Nucleus accumbens (tissue), 56 donors: Measurements from ENCODE around the gene SPRR4.

Experiments used
- DNase-seq, 56 donors: peaks; one replicate each; lab custom pipeline; 2025; lab: John Stamatoyannopoulos, UW

The SPRR4 gene, protein sequence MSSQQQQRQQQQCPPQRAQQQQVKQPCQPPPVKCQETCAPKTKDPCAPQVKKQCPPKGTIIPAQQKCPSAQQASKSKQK

DNA sequence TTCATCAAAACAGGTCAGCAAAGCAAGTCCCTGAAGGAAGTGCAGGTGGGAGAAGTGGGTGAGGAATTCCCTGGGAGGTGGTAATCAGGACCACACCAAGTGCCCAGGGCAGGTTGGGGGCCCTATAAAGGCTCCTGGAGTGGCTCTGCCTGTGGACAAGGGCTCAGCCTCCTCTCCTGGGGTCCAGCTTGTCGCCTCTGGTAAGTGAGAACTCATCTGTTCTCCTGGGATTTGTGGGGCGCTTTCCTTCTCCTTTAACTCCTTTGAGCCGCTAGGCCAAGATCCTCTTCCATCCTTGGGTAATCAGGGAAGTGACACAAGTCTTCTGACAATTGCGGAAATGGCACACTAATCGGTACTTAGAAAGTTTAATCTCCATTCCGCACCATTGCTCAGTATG, at the start of gene SPRR4:
Gene SPRR4, plus strand, starts transcription at position 154 of the 400 bp plus-strand sequence. CDS start 1,243 bp downstream, outside the sequence.
- no peak for DNase-seq

DNA sequence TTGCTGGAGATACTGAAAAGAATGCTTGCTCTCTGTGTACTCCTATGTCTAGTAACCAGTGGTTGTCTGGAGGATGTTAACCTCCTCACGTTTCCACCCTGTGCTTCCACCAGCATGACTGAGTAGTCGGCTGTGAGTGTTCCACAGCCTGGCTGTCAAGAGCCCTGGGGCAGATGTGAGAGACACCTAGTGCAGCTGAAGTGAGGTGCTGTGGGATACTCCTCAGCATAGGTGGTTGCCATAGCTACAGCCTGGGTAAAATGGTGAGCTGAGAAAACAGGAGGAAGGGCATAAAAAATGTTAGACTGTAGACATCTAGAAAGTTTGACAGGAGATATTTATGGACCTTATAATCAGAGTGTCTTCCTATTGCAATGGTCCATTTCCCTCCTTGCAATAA, 46.3 kb upstream of the SPRR4 start:
- no peak for DNase-seq

DNA sequence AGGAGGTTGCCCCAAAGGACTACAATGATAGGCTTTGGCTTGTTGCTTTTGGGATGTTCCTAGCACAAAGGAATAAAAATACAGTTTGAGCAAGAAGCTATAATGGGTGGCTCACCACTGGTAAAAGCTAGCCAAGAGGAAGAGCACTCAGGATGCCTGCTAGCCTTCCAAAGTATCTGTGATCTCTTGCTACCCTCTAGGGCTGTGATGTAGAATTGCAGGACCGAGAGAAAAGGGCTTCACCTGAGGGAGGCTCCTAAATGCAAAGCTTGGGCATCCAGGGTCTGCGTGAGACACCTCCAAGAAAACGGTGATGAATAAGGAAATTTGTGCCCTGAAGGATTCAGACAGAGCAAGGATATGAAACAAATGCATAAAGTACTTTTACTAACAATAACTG, 44.4 kb upstream of the SPRR4 start:
- no peak for DNase-seq

DNA sequence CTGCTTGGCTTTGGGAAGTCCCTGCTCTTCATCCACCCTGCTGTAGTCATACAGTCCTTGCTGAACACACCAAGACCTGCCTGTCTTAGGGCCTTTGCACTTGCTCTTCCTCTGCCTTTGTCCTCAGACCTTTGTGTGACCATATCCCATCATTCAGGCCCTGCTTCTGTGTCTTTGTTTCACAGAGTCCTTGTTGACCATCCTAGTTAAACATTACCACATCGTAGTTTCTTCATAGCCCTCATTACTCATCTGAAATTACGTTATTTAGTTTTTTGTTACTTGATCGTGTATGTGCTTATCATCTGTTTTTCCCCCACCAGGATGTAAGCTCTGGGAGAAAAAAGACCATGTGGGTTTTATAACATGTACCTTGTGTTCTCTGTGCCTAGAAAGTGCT, 41.8 kb upstream of the SPRR4 start:
- no peak for DNase-seq

- no peak for DNase-seq
These were observed 38.2 kb upstream of the SPRR4 start for GRCh38 chr1:152932170-152932811.

DNA sequence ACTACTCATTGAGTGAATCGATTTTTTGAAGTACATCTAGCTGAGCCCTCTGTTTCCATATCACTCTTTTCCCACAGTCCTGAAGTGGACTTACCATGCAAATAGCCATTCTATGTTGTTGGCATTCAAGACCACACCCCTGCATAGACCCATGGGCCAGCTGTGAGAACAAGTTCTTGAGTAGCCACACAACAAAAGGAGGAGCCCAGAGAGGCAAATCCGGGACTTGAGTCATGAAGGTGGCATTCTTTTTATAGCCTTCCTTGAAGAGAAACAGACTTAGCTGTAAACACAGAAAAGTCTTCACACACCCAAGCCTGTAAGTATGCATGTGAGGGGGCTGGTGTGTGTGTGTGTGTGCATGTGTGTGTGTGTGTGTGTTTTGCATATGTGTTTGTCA, 37.3 kb upstream of the SPRR4 start:
- DNase-seq = no peak

GRCh38 chr1:152940614-152941013, 29.8 kb upstream of the SPRR4 start:
- no peak for DNase-seq

DNA sequence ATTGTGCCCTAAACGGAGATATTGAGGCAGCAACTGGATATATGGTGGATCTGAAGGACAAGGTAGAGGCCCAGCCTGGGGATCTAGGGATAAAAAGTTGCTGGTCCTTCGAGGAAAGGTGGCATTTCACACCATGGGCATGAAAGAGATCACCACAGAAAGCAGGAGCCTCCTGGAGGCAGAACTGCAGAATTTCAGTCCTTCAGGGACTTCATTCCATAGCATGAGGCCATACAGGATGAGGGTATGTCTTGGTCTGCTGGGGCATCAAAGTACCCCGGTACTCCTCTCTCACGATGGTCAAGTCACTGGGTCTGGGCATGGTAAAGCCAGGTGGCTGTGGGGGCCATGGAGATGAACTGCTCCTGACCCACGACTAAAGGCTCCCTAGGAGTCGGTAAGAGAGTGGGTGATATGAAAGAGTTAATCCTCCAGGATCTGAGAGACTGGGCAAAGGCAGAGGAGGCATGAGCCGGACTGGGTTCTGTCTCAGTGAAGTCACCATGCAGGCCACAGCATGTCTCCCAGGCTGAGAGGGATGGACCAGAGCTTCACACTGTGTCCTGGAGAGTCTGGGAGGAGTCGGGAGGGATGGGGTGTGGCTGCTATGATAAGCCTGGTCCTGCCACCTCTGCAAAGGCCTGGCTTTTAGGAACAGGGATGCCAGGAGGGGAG, 29.3 kb upstream of the SPRR4 start:
- no peak for DNase-seq

- DNase-seq = no peak
These were observed 28.3 kb upstream of the SPRR4 start for GRCh38 chr1:152942161-152942560.

DNA sequence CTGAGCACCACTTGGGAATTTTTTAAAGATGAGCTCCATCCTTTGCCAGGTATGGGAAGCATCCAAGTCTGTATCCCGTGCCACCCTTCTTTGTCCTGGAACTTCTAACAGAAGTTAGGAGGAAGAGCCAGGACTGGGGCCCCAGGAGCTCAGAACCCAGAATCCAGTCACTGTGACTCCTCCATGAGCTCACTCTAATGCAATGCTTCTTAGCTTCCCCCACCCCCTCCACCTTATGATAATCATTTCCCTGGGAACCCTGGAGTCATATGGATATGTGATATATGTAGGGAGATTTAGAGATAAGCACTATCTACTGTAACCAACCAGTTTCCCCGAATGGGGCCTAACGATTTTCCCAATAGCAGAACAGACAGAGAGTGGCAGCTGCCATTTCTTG, 24.2 kb upstream of the SPRR4 start:
- DNase-seq = no peak

DNA sequence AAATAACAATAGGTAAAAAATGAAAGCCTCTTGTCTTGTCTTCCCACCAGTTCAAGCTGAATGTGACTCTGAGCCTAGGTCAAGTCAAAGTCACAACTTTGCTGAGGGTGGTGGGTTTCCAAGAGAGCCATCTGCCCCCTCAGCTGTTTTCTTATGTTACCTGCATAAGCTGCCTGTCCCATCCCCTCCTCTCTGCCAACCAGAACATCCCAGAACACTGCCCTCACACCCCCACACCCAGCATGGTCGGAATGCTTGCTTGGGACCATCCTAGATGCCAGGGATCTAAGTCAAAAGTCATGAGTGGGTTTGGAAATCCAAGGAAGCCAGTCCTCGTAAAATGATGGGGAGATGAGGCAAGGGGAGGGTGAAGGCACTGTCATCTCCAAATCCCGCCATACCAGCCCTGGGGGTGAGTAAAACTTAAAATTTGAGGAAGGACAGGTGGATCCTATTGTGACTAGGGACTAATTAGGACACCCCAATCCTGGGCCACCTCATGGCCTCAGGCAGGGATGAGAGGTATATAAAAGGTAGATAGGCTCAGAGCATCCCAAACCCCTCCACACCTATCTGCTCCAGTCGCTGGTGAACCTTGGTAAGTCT, 23.7 kb upstream of the SPRR4 start, which contains the start of gene SPRR5:
Gene SPRR5, plus strand, starts transcription at position 556 of the 606 bp plus-strand sequence. CDS start 1,349 bp downstream, outside the sequence.
- DNase-seq = no peak

DNA sequence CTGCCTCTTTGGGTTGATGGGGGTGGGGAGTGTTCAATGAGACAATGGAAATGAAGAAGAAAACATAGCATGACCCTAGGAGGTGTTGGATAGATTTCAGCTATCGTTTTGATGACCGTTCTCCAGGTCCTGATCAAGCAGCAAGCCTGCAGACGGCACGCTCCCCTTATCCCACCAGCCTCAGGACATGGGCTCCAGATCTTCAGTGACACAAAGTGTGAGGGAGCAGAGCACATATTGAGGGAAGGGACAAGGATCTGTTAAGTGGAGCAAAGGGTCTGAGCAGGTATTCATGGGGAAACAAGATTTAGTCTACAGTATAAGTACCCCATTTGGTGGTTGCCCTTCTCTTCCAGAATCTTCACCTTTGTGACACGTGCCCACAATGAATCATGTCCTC, 18.7 kb upstream of the SPRR4 start:
- DNase-seq = no peak

- DNase-seq = no peak
These were observed 16.7 kb upstream of the SPRR4 start for GRCh38 chr1:152953761-152954160.

DNA sequence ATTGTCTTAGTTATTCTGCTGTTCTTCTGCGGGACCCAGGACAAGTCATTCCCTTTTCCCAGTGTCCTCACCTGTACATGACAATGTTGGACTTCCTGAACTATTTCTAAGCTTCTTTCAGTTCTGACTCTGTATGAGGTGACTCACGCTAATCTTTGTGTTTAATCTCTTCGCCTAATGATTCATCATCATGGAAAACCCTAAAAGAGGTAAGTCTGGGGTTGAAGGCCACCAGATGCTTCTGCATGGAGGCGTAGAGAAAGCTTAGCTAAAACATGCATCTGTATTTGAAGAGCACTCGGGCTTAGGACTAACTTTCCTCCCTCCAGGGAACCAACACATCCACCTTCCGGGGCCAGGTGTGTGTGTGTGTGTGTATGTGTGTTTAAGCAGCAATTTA, 16.0 kb upstream of the SPRR4 start:
- DNase-seq = no peak

DNA sequence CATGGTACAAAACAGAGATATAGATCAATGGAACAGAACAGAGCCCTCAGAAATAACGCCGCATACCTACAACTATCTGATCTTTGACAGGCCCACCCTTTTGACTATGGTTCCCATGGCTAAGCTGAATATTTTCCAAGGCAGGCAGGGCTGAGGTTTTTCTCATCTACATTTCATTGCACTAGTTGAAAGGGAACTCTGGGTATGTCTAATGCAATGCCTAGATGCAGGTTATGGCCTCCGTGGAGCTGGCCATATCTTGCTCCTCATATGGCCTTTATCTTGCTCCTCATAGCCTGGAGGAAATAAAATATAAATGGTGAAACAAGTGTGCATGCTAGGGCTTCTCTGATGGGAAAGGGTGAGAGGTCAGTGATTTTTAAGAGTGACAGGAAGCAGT, 12.9 kb upstream of the SPRR4 start:
- DNase-seq = no peak

GRCh38 chr1:152959273-152959672, 11.2 kb upstream of the SPRR4 start:
- no peak for DNase-seq

DNA sequence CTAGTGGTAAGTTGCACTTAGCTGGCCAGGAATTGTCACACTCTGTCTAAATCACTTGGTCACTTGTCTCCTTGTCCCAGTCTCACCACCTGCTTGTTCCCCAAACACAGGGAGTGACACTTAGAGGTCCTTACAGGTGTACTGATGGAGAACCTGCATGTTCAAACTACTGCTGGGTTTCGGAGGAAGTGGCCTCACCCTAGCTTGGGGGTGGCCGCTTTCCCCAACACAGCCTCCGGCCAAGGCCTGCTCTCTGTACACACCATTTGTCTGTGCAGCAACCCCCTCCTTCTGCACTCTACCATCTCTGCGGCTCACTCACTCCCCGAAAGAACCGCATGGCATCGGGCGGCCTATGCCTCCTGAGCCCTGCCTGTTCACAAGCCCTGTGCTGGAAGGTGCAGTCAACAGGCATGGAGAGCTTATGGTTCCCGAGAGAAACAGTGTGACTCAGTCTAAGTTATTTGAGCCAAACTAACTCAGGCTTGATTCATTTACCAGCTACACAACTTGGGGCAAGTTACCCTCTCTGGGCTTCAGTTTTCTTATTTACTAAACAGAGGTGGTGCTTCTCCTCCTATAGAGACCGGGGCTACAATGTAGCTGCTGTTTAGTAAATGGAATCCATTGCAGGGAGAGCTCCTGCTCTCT, 10.5 kb upstream of the SPRR4 start:
- no peak for DNase-seq

DNA sequence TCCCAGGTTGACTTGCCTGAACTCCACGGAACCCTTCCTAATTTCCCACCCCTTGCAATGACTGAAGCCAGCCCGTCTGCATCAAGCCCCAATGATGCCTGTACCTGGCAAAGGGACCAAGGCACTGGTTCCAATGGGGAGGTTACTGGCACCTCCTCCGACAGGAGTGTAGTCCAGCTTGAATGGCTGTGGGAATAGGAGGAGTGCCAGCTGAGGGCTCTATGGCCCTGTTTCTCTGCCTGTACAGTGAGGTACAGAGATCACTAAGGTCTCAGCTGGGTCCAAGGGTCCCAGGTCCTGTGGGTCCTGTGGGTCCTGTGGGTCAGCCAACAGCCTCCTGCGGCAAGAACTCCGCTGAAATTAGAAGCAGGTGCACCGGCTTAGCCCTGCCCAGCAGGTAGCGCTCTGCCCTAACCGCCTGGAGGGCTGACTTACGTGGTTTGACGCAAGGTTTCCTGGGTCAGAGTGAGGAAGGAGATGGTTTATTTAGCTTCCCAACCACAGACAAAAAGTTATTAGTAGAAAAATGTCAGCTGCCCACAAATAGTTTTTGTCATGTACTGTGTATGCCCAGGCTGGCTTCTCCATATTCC, 9.9 kb upstream of the SPRR4 start:
- no peak for DNase-seq

DNA sequence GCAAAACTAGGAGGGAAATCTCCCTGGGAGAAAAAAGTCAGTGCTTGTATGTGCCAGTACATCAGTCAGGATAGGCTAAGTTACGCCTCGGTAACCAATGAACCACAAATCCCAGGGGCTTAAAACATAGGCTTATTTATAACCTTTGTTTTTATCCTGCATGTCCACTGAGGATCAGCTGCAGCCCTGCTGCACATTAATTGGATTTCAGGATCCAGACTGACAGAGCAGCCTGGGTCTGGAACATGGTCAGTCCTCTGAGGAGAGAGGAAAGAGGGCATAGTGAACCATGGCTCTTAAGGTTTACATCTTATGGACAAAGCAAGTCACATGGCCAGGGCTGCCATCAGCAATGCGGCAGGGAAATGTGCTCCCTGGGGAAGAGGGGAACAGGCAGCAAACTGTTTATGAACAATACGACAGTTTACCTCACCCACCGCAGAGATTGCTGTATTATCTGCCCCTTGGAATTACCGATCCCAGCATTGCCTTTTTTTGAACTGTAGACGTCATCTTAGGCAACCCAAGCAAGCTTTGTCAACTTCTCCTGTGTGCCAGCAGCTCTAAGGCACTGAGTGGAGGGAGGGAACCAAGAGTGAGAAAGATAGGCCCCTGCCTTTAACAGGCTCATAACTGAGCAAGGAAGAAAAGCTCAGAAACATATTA, 9.1 kb upstream of the SPRR4 start:
- DNase-seq = no peak

GRCh38 chr1:152962876-152963415, 7.5 kb upstream of the SPRR4 start:
- DNase-seq = no peak
